K562 (cell line): ENCODE results near the gene SF3A2. TPM values are rescaled to one million over a fixed set of nuclear protein-coding genes. Genes with fewer than 3 reads are reported as not detected.

Experiments
- BRF1 ChIP-seq: IDR thresholded peaks from 3 replicates; pipeline ENCODE4 v1.6.1; 2011; ENCODE audit warnings: borderline replicate concordance, mild to moderate bottlenecking; ENCODE audit not compliant: insufficient read length; ENCODE audit errors: extremely low read depth
- CHCHD3 ChIP-seq: fragments of 250-450 bp; sonication (Bioruptor Pico); IDR thresholded peaks from 2 replicates; pipeline ENCODE4 v2.1.2; 2022; ENCODE audit warnings: mild to moderate bottlenecking
- DACH1 ChIP-seq: fragments of 450-650 bp; IDR thresholded peaks from 2 replicates; pipeline ENCODE4 v1.6.1; 2018; ENCODE audit not compliant: partially characterized antibody
- DDX20 ChIP-seq: fragments of 450-650 bp; IDR thresholded peaks from 2 replicates; pipeline ENCODE4 v1.6.1; 2016; ENCODE audit warnings: missing genetic modification characterization, low read depth, mild to moderate bottlenecking, missing compliant biosample characterization, moderate library complexity
- FOXJ3 ChIP-seq: sonication (generic); formaldehyde crosslinking; IDR thresholded peaks from 2 replicates; pipeline ENCODE4 v1.4.0; 2020; ENCODE audit warnings: mild to moderate bottlenecking, missing genetic modification reagents
- FOXP1 ChIP-seq: sonication (generic); formaldehyde crosslinking; IDR thresholded peaks from 2 replicates; pipeline ENCODE4 v1.8.0; 2022; ENCODE audit warnings: mild to moderate bottlenecking, missing genetic modification reagents
- HMGN3 ChIP-seq: IDR thresholded peaks from 2 replicates; pipeline ENCODE4 v1.6.1; 2011; ENCODE audit warnings: borderline replicate concordance, low read depth, mild to moderate bottlenecking, mixed read lengths, low read length; ENCODE audit not compliant: insufficient read length; ENCODE audit errors: extremely low read depth
- KDM5B ChIP-seq: fragments of 200-600 bp; sonication (generic); IDR thresholded peaks from 2 replicates; pipeline ENCODE4 v1.6.1; 2012; ENCODE audit warnings: low read depth, mild to moderate bottlenecking, moderate library complexity, low read length, control low read depth, inconsistent platforms; ENCODE audit not compliant: insufficient replicate concordance
- NELFE ChIP-seq: IDR thresholded peaks from 2 replicates; pipeline ENCODE4 v1.6.1; 2011; ENCODE audit warnings: mild to moderate bottlenecking; ENCODE audit not compliant: insufficient read depth, insufficient read length
- NR2C1 ChIP-seq, 2 experiments: fragments of 450-650 bp; IDR thresholded peaks; 2 replicates each; pipeline ENCODE4 v1.6.1; 2017; ENCODE audit warnings: mild to moderate bottlenecking in 2 of 2, antibody characterized with exemption in 1 of 2, inconsistent platforms in 1 of 2, missing compliant biosample characterization in 1 of 2, missing genetic modification characterization in 1 of 2
- SIX5 ChIP-seq, 2 experiments: IDR thresholded peaks; 2 replicates each; pipeline ENCODE4 v1.6.1; 2011; ENCODE audit warnings: low read length in 2 of 2, borderline replicate concordance in 1 of 2, low read depth in 1 of 2, mild to moderate bottlenecking in 1 of 2, moderate library complexity in 1 of 2; ENCODE audit not compliant: insufficient read depth in 1 of 2
- SMARCA5 ChIP-seq: fragments of 450-650 bp; IDR thresholded peaks from 2 replicates; pipeline ENCODE4 v1.6.1; 2016
- SNRNP70 ChIP-seq: fragments of 200-400 bp; formaldehyde crosslinking; optimal IDR thresholded peaks from 2 replicates; pipeline ENCODE3; 2017; ENCODE audit warnings: low read depth, low read length
- SREBF1 ChIP-seq: fragments of 150-350 bp; IDR thresholded peaks from 2 replicates; pipeline ENCODE4 v1.6.1; 2014; ENCODE audit warnings: antibody characterized with exemption, low read depth, low read length, borderline replicate concordance
- TBP ChIP-seq: optimal IDR thresholded peaks from 2 replicates; pipeline ENCODE3; 2011; ENCODE audit warnings: low read depth, low read length, improper control_type of control experiment
- TEAD1 ChIP-seq, 2 experiments: fragments of 450-650 bp in 1 of 2; sonication (generic) in 1 of 2; formaldehyde crosslinking; IDR thresholded peaks; 2 replicates each; pipeline versions ENCODE4 v1.4.0 to v1.8.0; 2020 to 2022; ENCODE audit warnings: mild to moderate bottlenecking in 2 of 2, missing genetic modification reagents in 1 of 2
- XRCC3 ChIP-seq: fragments of 450-650 bp; IDR thresholded peaks from 2 replicates; pipeline ENCODE4 v1.6.1; 2017; ENCODE audit warnings: mild to moderate bottlenecking, moderate library complexity
- XRCC5 ChIP-seq: fragments of 200-400 bp; formaldehyde crosslinking; IDR thresholded peaks from 2 replicates; pipeline ENCODE4 v1.6.1; 2017; ENCODE audit warnings: low read depth, mild to moderate bottlenecking, low read length
- ZNF263 ChIP-seq: sonication (generic); formaldehyde crosslinking; IDR thresholded peaks from 2 replicates; pipeline ENCODE4 v1.8.0; 2022; ENCODE audit warnings: mild to moderate bottlenecking, missing genetic modification reagents, borderline replicate concordance
- polyA plus RNA-seq, 8 experiments: library from polyadenylated mRNA; depleted of rRNA in 4 of 8; stranded (reverse) in 5 of 8; unstranded in 3 of 8; fragments of >200 nt; fragmentation: Nextera tagmentation in 2 of 8; fragmentation: Illumina TruSeq in 1 of 8; extraction: Ambion mirVana in 2 of 8; extraction: Trizol in 1 of 8; gene quantifications; 2 replicates each; pipeline versions ENCODE4 v1.2.1 to v1.2.3, GENCODE V29; 2011 to 2014; ENCODE audit warnings: inconsistent platforms in 1 of 8, missing spikeins in 1 of 8
- total RNA-seq, 7 experiments: library from RNA; depleted of rRNA in 6 of 7; stranded (reverse); fragments of >200 nt in 6 of 7; fragmentation: Illumina TruSeq in 2 of 7; extraction: Trizol in 2 of 7; gene quantifications; 2 replicates each; pipeline versions ENCODE4 v1.2.1 to v1.2.3, GENCODE V29; 2011 to 2021; ENCODE audit warnings: low replicate concordance in 1 of 7
- TF ChIP-seq, protein P1 (sequence below), 2 experiments: fragments of 200-800 bp in 1 of 2; sonication (Bioruptor generic) in 1 of 2; sonication (generic) in 1 of 2; formaldehyde crosslinking in 1 of 2; IDR thresholded peaks in 1 of 2; conservative IDR thresholded peaks in 1 of 2; 2 replicates each; pipeline versions ENCODE4 v1.5.0 to v1.6.1; 2016 to 2020; ENCODE audit warnings: missing compliant biosample characterization in 1 of 2, missing genetic modification characterization in 1 of 2, missing genetic modification reagents in 1 of 2
- TF ChIP-seq, protein P2 (sequence below): fragments of 450-650 bp; IDR thresholded peaks from 2 replicates; pipeline ENCODE4 v1.6.1; 2014; ENCODE audit warnings: low read depth, mild to moderate bottlenecking, moderate library complexity, borderline replicate concordance
- TF ChIP-seq, protein P3 (sequence below), 3 experiments: IDR thresholded peaks in 2 of 3; conservative IDR thresholded peaks in 1 of 3; 2 replicates each; pipeline ENCODE4 v1.5.1; 2011 to 2012; ENCODE audit warnings: low read length in 3 of 3, mild to moderate bottlenecking in 3 of 3, control low read depth in 2 of 3, improper control_type of control experiment in 1 of 3, inconsistent platforms in 1 of 3, low read depth in 1 of 3, mixed read lengths in 1 of 3, moderate library complexity in 1 of 3; ENCODE audit not compliant: insufficient read depth in 2 of 3
- TF ChIP-seq, protein P4 (sequence below), 2 experiments: fragments of 250-450 bp in 1 of 2; fragments of 450-650 bp in 1 of 2; sonication (Bioruptor Pico) in 1 of 2; IDR thresholded peaks; 2 replicates each; pipeline versions ENCODE4 v1.6.1 to v1.8.0; 2016 to 2021; ENCODE audit warnings: mild to moderate bottlenecking in 2 of 2, moderate library complexity in 2 of 2, missing compliant biosample characterization in 1 of 2, missing genetic modification characterization in 1 of 2

SF3A2 gene
- total and polyA plus RNA-seq, 9 of the 15 experiments (the other 6 are each of a cell fraction or from before 2014, with no cell fraction given), result 0.17 to 194 (median 22.8) TPM

DNA sequence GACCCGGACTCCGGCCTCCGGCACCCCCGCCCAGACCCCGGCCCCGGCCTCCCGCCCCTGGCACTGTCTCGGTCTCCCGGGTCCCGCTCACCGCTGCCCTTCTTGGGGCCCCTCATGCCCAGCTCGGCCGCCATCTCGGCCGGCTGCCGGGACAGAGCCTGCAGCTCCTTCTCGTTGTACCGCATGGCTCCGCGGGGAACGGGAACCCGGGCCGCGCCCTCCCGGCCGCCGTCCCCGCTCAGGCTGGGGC is 635 bp upstream of the SF3A2 start (continued):
- TF ChIP-seq, protein P1, sequence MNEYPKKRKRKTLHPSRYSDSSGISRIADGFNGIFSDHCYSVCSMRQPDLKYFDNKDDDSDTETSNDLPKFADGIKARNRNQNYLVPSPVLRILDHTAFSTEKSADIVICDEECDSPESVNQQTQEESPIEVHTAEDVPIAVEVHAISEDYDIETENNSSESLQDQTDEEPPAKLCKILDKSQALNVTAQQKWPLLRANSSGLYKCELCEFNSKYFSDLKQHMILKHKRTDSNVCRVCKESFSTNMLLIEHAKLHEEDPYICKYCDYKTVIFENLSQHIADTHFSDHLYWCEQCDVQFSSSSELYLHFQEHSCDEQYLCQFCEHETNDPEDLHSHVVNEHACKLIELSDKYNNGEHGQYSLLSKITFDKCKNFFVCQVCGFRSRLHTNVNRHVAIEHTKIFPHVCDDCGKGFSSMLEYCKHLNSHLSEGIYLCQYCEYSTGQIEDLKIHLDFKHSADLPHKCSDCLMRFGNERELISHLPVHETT (CRISPR knock-in tag; conservative IDR thresholded peaks at IDR 0.05 in 1 of 2, IDR thresholded peaks at IDR 0.05 in 1 of 2), result no peak
- no peak for TF ChIP-seq BRF1
- TF ChIP-seq TBP, result no peak
- no peak for TF ChIP-seq CHCHD3 (CRISPR knock-in tag)
- no peak for TF ChIP-seq SNRNP70
- TF ChIP-seq SREBF1, result no peak
- TF ChIP-seq, protein P2, sequence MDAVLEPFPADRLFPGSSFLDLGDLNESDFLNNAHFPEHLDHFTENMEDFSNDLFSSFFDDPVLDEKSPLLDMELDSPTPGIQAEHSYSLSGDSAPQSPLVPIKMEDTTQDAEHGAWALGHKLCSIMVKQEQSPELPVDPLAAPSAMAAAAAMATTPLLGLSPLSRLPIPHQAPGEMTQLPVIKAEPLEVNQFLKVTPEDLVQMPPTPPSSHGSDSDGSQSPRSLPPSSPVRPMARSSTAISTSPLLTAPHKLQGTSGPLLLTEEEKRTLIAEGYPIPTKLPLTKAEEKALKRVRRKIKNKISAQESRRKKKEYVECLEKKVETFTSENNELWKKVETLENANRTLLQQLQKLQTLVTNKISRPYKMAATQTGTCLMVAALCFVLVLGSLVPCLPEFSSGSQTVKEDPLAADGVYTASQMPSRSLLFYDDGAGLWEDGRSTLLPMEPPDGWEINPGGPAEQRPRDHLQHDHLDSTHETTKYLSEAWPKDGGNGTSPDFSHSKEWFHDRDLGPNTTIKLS, result no peak
- TF ChIP-seq NELFE, result no peak
- TF ChIP-seq, protein P3, sequence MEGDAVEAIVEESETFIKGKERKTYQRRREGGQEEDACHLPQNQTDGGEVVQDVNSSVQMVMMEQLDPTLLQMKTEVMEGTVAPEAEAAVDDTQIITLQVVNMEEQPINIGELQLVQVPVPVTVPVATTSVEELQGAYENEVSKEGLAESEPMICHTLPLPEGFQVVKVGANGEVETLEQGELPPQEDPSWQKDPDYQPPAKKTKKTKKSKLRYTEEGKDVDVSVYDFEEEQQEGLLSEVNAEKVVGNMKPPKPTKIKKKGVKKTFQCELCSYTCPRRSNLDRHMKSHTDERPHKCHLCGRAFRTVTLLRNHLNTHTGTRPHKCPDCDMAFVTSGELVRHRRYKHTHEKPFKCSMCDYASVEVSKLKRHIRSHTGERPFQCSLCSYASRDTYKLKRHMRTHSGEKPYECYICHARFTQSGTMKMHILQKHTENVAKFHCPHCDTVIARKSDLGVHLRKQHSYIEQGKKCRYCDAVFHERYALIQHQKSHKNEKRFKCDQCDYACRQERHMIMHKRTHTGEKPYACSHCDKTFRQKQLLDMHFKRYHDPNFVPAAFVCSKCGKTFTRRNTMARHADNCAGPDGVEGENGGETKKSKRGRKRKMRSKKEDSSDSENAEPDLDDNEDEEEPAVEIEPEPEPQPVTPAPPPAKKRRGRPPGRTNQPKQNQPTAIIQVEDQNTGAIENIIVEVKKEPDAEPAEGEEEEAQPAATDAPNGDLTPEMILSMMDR (IDR thresholded peaks at IDR 0.05 in 2 of 3, conservative IDR thresholded peaks at IDR 0.05 in 1 of 3; ENCODE audit: insufficient read depth in 2 of 3, low read depth in 1 of 3, low read length in 3 of 3), result no peak
- no peak for TF ChIP-seq DACH1
- TF ChIP-seq, protein P4, sequence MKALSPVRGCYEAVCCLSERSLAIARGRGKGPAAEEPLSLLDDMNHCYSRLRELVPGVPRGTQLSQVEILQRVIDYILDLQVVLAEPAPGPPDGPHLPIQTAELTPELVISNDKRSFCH (CRISPR knock-in tag; IDR thresholded peaks at IDR 0.05), result no peak
- TF ChIP-seq, protein P4 (tag; IDR thresholded peaks at IDR 0.05), result no peak
- no peak for TF ChIP-seq XRCC3
- TF ChIP-seq FOXJ3, result no peak
- TF ChIP-seq SIX5 (IDR thresholded peaks at IDR 0.05; ENCODE audit: borderline replicate concordance in 1 of 2, insufficient read depth in 1 of 2, low read depth in 1 of 2, low read length in 2 of 2), result peak in 1 of 2 experiments; percentile 9; a peak in 1 of 4 replicates
- no peak for TF ChIP-seq XRCC5
- no peak for TF ChIP-seq SMARCA5
- no peak for TF ChIP-seq DDX20 (tag)
- no peak for TF ChIP-seq HMGN3
- no peak for TF ChIP-seq NR2C1 (IDR thresholded peaks at IDR 0.05)
- no peak for TF ChIP-seq NR2C1 (tag; IDR thresholded peaks at IDR 0.05)
- TF ChIP-seq TEAD1 (CRISPR knock-in tag; IDR thresholded peaks at IDR 0.05), result peak in 1 of 2 experiments; percentile 13; a peak in 1 of 4 replicates
- TF ChIP-seq ZNF263 (CRISPR knock-in tag), result no peak
- peak; percentile 13 for TF ChIP-seq KDM5B
- TF ChIP-seq FOXP1 (CRISPR knock-in tag), result no peak
